NOMO-1 treated with dmso at 0.1 percent for 144 hours (cell line): ENCODE results near the gene TSPAN7.

Source experiments
- DNase-seq: peaks from one replicate; lab custom pipeline; 2025; ENCODE audit not compliant: unreplicated experiment; lab: John Stamatoyannopoulos, UW

The TSPAN7 gene

DNA sequence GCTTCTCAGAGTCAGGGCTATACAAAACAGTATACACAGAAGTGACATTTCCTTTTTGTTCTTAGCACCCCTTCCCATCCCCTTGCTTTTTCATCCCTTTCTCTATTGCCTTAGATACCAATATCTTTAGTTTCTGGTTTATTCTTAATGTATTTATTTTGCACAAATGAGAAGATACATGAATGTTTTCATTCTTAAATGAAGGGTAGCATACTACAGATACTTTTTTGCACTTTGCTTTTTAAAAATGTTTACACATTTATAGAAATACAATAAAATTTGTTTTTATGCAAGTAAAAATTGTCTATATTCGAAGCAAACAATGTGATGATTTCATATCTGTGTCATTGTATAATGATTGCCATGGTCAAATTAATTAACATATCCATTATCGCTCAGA lies 33.1 kb downstream of the TSPAN7 start:
- no peak for DNase-seq

DNA sequence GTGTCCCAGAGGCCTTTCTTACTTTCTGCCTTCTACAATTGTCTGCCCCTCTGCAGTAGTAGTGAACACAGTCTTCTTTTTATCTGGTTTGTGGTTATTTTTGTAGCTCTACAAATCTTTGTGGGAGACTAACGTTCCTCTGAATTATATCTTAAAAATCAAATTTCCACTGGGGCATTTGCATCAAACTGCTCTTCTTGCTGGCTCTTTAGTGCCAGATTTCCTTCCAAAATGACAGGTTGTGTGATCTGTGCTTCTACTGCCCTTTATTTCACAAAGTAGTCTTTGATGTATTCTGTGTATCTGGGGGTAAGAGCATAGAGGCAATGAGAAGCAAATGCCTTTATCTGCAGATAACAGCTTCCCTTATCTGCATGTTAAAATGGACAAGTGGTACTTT lies 34.5 kb downstream of the TSPAN7 start:
- no peak for DNase-seq

GRCh38 chrX:38596939-38597338 lies 35.6 kb downstream of the TSPAN7 start:
- DNase-seq = no peak

GRCh38 chrX:38599796-38600755 lies 38.7 kb downstream of the TSPAN7 start:
- DNase-seq = no peak

DNA sequence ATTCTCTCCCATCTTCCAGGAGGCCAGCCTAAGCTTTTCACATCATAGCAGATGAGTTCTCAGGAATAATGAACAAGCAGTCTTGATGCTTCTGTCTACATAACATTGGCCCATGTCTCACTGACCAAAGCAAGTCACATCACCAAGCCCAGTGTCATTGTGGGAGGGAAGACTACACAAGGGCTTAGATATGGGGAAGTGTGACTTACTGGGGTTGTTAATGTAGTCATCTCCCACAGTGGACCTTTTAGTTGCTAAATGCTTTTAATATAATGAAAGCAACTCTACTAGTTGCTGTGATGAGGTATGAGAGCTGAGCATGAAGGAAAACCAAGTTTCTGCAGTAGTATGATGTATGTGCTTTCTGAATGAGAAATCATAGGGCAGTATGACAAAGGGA lies 40.5 kb downstream of the TSPAN7 start:
- no peak for DNase-seq

GRCh38 chrX:38606821-38607220 lies 45.5 kb downstream of the TSPAN7 start:
- no peak for DNase-seq

DNA sequence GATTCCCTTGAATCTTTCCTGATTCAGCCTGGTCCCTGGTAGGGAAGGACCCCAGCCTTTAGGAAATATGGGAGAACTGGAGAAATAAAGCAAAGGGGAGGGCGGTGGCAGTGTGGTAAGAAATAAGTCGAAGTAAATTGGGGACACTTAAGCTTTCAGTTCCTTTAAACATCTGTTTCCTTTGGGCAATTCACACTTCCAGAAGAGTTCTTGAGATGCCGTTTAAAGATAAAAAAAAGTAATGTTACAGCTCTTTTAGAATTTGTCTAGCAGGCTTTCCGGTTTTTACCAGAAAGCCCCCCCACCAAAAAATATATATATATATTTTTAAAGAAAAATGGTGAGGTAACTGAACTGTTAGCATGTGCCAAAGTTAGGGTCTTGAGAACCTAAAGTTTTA lies 46.6 kb downstream of the TSPAN7 start:
- DNase-seq = no peak

DNA sequence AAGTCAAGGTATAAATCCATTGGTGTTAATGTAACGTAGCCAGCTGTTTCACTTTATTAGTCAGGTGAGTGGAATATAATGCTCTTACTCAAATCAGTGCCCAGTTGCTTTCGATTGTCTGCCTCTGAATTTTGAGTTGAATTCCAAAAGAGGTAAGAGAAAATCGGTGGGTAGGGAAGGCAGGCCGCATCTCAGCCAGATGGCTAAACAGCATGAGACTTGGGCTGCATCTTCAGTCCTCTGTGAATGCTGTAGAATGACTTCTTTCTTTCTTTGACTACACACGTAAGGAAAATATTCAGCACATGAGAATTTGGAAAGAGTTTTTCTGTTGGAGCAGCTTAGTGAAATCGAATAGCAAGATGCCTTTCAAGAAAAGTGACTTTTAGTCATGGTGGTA lies 49.5 kb downstream of the TSPAN7 start:
- DNase-seq = no peak

DNA sequence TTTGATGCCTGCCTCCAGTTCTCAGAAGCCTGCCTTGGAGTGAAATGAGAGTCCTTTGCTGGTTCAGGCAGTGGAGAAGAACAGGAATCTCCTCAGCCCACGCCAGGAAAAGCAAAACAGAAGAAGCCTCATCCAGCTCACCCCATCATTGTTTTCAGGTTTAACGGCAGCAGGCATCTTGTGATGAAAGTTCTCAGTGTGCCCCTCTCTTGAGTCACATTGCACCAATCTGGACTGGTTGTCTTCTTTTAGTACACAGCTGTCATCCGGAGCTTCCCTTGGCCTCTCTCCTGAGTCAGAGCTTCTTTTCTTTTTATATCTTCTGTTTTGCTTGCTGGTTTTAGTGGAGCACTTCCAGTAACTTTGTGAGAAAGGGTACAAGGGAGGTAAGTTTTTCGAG lies 50.9 kb downstream of the TSPAN7 start:
- no peak for DNase-seq

- DNase-seq = no peak
These were observed 53.1 kb downstream of the TSPAN7 start for GRCh38 chrX:38614485-38614884.

DNA sequence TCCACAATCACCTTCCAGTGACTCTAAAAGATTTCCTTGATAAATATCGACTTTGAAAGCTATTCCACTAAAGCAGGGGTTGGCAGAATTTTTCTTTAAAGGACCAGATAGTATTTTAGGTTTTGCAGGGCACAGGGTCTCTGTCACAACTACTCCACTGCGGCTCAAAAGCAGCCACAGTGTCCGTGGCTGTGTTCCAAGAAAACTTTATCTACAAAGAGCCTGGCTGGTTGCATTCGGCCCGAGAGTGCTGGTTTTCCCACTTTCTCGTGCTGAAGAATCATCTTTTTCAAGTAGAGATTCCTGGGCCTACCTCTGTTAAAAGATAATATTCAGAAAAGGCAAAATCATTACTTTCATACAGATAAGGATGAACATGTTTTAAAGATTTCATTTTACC lies 55.6 kb downstream of the TSPAN7 start:
- DNase-seq = no peak

GRCh38 chrX:38618180-38618579 lies 56.8 kb downstream of the TSPAN7 start:
- no peak for DNase-seq

DNA sequence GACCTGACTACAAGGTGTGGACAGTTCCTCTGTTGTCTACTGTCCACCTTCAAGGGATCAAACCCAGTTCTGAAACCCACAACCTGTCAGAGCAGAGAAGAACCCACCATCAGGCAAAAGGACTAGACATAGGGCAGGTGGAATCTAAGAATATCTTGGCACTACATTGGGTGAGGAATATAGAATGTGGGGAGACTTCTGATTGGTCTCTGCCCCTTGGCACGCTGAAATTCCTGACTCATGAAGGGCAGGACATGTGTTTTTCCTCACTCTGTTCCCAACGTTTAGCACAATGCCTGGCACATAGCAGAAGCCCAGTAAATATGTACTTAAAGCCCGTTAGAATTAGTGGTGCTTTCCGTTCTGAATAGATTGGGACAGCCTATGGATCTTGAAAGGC lies 59.3 kb downstream of the TSPAN7 start:
- no peak for DNase-seq

DNA sequence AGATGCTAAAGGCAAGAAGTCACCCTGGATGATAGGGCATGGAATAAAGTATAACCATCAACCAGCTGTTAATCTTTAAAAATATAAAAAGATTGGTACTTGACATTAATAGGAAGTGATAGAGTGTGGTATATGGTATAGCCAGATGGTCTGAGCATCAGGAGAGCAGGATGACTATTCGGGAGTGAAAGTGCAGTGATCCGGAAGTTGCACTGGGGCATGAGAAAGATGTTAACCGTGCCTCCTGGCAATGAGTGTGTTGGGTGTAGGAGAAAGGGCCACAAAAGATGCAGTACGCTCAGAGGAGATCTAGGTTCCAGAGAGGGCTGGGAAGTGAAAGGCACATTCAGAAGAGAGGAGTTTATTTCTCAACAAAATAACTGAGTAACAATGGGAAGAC lies 65.0 kb downstream of the TSPAN7 start:
- no peak for DNase-seq

GRCh38 chrX:38627683-38628082 lies 66.3 kb downstream of the TSPAN7 start:
- peak; percentile 36 for DNase-seq

GRCh38 chrX:38628587-38628986 lies 67.2 kb downstream of the TSPAN7 start:
- no peak for DNase-seq

GRCh38 chrX:38632516-38632915 lies 71.2 kb downstream of the TSPAN7 start:
- DNase-seq = no peak

DNA sequence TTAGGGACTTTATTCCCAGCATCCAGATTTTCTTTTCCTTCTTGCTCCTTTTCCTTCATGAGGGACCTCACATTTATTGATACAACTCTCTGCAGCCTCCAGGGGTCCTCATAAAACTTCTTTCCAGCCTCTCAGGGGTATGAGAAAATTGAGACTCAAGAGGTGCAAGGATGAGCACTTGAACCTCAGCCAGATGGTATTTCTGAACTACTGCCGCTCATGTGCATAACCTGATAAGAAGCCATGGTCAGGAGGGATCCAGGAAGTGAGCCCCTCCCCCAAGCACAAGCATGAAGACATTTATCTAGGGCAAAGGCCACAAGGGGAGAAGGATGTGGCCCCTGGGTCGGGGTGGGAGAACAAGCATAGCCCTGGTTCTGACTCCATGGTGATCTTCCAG lies 73.3 kb downstream of the TSPAN7 start:
- no peak for DNase-seq

GRCh38 chrX:38636949-38637819 lies 75.8 kb downstream of the TSPAN7 start:
- DNase-seq = no peak

GRCh38 chrX:38638952-38639529 lies 77.7 kb downstream of the TSPAN7 start:
- no peak for DNase-seq

- no peak for DNase-seq
These were observed 78.4 kb downstream of the TSPAN7 start for GRCh38 chrX:38639730-38640129.

DNA sequence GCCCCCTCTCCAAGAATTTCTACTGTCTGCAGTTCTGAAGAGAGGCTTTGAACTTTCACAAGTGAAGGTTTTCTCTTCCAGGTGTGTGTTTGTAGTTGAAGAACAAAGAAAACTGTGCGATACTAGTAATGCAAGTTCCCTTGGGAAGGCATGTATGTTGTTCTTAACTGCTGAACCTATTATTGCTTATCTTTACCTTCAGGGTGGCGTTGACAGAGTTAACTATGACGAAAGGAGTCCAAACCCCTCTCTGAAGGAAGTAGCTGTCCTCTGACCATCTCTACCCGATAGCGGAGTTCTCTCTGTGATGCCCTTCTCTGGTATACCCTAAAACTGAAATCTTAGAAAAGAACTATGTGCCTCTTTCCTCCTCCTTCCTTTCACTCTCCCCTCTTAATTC lies 79.9 kb downstream of the TSPAN7 start:
- no peak for DNase-seq
